ENCODE measurements around the gene INAVA.

DNA sequence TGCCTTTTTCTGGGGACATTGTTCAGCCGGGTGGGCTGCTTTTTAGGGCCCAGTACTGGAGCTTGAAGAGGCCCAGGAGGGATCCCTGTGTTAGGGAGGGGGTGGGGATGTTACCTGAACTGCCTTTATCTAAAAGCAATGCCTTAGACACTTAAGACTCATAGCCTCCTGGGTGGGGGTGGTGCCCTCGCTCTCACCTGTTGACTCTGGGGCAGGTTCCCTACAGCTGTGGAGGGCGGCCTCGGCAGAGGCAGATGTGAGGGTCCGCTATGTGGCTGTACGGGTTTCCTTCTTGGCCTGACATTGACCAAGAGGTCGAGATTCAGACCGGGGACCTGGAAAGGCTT, 716 bp downstream of the INAVA start:
- TF ChIP-seq, protein P1, sequence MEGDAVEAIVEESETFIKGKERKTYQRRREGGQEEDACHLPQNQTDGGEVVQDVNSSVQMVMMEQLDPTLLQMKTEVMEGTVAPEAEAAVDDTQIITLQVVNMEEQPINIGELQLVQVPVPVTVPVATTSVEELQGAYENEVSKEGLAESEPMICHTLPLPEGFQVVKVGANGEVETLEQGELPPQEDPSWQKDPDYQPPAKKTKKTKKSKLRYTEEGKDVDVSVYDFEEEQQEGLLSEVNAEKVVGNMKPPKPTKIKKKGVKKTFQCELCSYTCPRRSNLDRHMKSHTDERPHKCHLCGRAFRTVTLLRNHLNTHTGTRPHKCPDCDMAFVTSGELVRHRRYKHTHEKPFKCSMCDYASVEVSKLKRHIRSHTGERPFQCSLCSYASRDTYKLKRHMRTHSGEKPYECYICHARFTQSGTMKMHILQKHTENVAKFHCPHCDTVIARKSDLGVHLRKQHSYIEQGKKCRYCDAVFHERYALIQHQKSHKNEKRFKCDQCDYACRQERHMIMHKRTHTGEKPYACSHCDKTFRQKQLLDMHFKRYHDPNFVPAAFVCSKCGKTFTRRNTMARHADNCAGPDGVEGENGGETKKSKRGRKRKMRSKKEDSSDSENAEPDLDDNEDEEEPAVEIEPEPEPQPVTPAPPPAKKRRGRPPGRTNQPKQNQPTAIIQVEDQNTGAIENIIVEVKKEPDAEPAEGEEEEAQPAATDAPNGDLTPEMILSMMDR (conservative IDR thresholded peaks at IDR 0.05 in 1 of 2, IDR thresholded peaks at IDR 0.05 in 1 of 2; ENCODE audit: low read depth in 1 of 2, low read length in 2 of 2) = no peak
- no peak for TF ChIP-seq EZH2 (IDR thresholded peaks at IDR 0.05; ENCODE audit: low read length, missing control alignments)
